ENCODE results near the gene ZNF587. TPM values are rescaled to one million over a fixed set of nuclear protein-coding genes. Genes with fewer than 3 reads are reported as not detected.

The ZNF587 gene
- total and polyA plus RNA-seq, 2 of the 8 experiments (the other 6 are each of a cell fraction or from before 2014, with no cell fraction given) = 18.1 to 42.1 TPM

DNA sequence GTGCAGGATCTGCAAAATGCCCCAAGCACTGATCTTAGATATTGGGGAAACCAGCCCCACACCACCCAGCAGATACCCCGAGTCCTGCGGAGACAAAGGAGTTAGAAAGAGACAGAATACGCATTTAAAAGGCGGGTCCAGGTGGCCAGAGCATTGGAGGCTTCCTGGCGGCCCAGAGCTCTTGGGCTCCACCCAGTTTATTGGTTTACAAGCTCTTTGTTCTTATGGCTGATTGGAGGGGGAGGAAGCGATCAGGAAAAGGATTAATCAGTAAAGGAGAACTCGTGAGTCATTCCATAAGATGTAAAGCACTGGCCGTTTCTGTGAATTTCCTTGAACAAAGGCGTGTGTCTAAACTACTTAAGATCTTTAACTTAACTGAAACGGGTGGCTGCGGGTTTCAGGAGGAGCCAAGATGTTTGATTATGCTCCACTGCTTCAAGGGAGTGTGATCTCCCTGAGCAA lies 926 bp downstream of the ZNF587 start:
- Histone ChIP-seq H2BK15ac (ENCODE audit: low read length) (no peak overlapping the region), H3K14ac (ENCODE audit: insufficient read length) (no peak overlapping the region), H2BK12ac (ENCODE audit: low read depth, low read length) (0 out of 2 replicates have a peak overlapping the region, but pooled peaks have one; percentile 68), H3K4ac (replicated peaks; ENCODE audit: insufficient read length, low read depth, low read length) (no peak overlapping the region), H2BK5ac (ENCODE audit: low read depth, low read length) (no peak overlapping the region), H2AK5ac (ENCODE audit: low read depth, low read length) (no peak overlapping the region), H3K79me2 (ENCODE audit: control insufficient read depth in 1 of 2, insufficient read depth in 2 of 2, low read length in 2 of 2) (peaks cover 0 to 47% of the 10 kb centered on the region in 2 experiments; a peak in 3 of 4 replicates), H3K36me3 (ENCODE audit: control insufficient read depth in 2 of 4, insufficient read depth in 4 of 4, low read length in 3 of 4) (peaks cover 0 to 18% (median 3%) of the 10 kb centered on the region in 4 experiments; a peak in 7 of 8 replicates), H3K56ac (replicated peaks; ENCODE audit: insufficient read length, low read depth, low read length) (no peak overlapping the region), H3K9me3 (ENCODE audit: insufficient read depth in 2 of 2, low read depth in 1 of 2, low read length in 1 of 2) (no peaks in the 10 kb centered on the region), H3K23ac (ENCODE audit: insufficient read length) (no peak overlapping the region), H2AFZ (ENCODE audit: low read length) (no peak overlapping the region), H2BK120ac (replicated peaks; ENCODE audit: low read depth, low read length) (no peak overlapping the region), H3K9ac (replicated peaks in 1 of 4; ENCODE audit: extremely low read depth in 1 of 4, low read depth in 3 of 4, low read length in 3 of 4) (peak overlapping the region; percentile 82 to 94 (median 89)), H3K18ac (ENCODE audit: extremely low read depth, low read length) (0 out of 2 replicates have a peak overlapping the region, but pooled peaks have one; percentile 36), H4K8ac (ENCODE audit: extremely low read depth, insufficient read depth, low read length) (peak overlapping the region; percentile 93; the same call in 1 of the 2 replicates), H3K23me2 (ENCODE audit: low read depth, low read length) (peaks cover 4% of the 10 kb centered on the region; the same call in 1 of the 2 replicates), H3K4me2 (ENCODE audit: insufficient read depth in 1 of 2, low read depth in 2 of 2, low read length in 2 of 2) (peak overlapping the region; percentile 71 to 88), H3K27ac (ENCODE audit: low read depth, low read length) (peak overlapping the region; percentile 83), H3K4me1 (replicated peaks in 1 of 4; ENCODE audit: control insufficient read depth in 3 of 4, insufficient read depth in 4 of 4, low read length in 3 of 4) (peaks cover 0 to 6% (median 4%) of the 10 kb centered on the region in 4 experiments; a peak in 6 of 7 replicates), H3K79me1 (ENCODE audit: low read depth, low read length) (peaks cover 6% of the 10 kb centered on the region), H4K91ac (replicated peaks; ENCODE audit: insufficient read length, low read length) (no peak overlapping the region), H4K5ac (ENCODE audit: insufficient read length, low read depth, low read length) (peak overlapping the region; percentile 15), H4K20me1 (replicated peaks in 1 of 2; ENCODE audit: control insufficient read depth in 1 of 2, insufficient read depth in 2 of 2, low read length in 2 of 2) (peaks cover 0 to 8% of the 10 kb centered on the region in 2 experiments), H3K27me3 (replicated peaks in 1 of 4; ENCODE audit: control insufficient read depth in 3 of 4, extremely low read depth in 1 of 4, insufficient read depth in 3 of 4, low read length in 3 of 4) (no peaks in the 10 kb centered on the region), H2BK20ac (ENCODE audit: low read length) (no peak overlapping the region), H3K4me3 (ENCODE audit: extremely low read depth in 1 of 4, insufficient read depth in 2 of 4, low read depth in 3 of 4, low read length in 4 of 4) (peak overlapping the region; percentile 79 to 81 (median 79))
- CTCF ChIA-PET (ENCODE audit: partially characterized antibody) = no interaction called here
- POLR2A ChIA-PET (ENCODE audit: partially characterized antibody) = interaction anchor here (0.6 to 10.6 kb wide), 20 partner anchors 10 to 609 kb away, joined by 3 to 103 read pairs (median 5); partner anchors contain the start of genes ZNF154, ZNF417, ZNF587B and ZNF814
- FAIRE-seq (no peak), DNase-seq (ENCODE audit: low read depth in 1 of 2, low spot score in 2 of 2) (peak in 1 of 2 experiments; percentile 49)
- WGBS, 2 experiments (ENCODE audit: extremely low coverage in 1 of 2, insufficient coverage in 1 of 2, insufficient read length in 1 of 2, insufficient replicate concordance in 2 of 2, low coverage in 1 of 2, low lambda C conversion rate in 2 of 2, missing lambda C conversion rate in 1 of 2) = 31% methylated on average over 10 of the region's 11 CpGs; no CpG with 5 or more reads in 1 of the 2 experiments
- TF ChIP-seq SP1 (IDR thresholded peaks at IDR 0.05; ENCODE audit: low read depth, low read length) (no peak), RNF2 (IDR thresholded peaks at IDR 0.05; ENCODE audit: borderline replicate concordance, low read depth, low read length, missing control alignments, poor library complexity, severe bottlenecking) (no peak)
- TF ChIP-seq, protein P1, sequence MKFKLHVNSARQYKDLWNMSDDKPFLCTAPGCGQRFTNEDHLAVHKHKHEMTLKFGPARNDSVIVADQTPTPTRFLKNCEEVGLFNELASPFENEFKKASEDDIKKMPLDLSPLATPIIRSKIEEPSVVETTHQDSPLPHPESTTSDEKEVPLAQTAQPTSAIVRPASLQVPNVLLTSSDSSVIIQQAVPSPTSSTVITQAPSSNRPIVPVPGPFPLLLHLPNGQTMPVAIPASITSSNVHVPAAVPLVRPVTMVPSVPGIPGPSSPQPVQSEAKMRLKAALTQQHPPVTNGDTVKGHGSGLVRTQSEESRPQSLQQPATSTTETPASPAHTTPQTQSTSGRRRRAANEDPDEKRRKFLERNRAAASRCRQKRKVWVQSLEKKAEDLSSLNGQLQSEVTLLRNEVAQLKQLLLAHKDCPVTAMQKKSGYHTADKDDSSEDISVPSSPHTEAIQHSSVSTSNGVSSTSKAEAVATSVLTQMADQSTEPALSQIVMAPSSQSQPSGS (IDR thresholded peaks at IDR 0.05; ENCODE audit: low read length) = no peak

Data from H1 (cell line).